Fibroblast of skin of right biceps (primary cell): Measurements from ENCODE around the gene SPRR2F.
"Not testable (repeated sequence)": the region's sequence is repeated elsewhere in the genome, so short reads cannot be mapped to it uniquely, and the experiment has no call there.

Experiments
- DNase-seq: peaks from one replicate; pipeline ENCODE4 v3.0.0-alpha.2; 2013

The SPRR2F gene, protein sequence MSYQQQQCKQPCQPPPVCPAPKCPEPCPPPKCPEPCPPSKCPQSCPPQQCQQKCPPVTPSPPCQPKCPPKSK

DNA sequence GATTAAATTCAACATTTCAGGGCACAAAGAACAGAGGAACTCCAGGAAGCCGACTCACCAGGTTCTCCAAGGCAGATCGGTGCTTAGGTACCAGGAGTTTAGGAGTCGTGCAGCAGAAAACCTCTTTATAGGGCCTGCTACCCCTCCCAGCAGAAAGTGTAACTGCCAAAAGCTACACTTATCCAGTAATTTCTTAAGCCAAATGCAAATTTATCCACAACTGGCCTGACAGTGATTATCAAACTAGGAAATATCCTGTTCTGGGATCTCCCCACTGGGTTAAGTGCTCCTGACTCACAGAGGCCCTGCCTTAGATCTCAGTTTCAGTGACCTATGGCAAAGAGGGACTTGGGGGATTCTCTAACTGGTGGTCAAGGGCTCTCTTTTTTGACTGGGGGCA lies at the start of gene SPRR2F:
TSS of gene SPRR2F (minus strand) at position 101 of the 400 bp plus-strand sequence. CDS start 783 bp downstream, outside the sequence.
- DNase-seq: no peak

DNA sequence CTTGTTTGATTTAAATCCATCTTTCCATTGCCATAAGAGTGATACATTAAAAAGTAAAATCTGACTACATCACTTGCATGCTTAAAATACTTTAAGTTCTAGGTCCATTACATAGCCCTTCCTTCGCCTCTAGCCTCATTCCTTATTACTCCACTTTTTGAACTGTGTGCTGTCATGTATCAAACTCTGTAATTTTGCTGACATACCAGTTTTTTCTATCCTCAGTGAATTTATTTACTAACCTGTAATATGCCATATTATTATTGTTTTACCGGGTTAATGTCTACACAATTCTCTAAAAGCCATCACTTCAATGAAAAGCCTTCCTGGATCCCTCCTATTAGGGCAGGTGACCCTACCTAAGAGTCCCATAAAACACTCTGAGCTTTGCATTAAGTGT lies 42.2 kb upstream of the SPRR2F start:
- DNase-seq: no peak

DNA sequence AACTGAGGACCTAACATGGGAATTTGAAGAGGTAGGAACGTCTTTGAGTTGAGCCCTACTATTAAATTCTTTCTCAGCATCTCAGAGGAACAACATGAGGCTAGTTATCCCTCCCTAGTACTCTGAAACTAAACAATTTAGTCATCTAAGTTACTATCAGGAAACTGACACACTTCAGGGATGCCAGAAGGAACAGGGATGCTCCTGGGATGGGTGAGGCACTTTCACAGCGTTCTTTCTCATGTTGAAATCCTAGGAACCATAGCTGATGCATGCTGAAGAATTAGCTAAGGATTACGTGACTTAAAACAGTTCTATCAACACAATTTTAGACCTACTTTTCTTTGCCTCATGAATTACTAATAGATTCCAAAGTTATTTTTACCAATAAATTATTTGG lies 39.2 kb upstream of the SPRR2F start:
- DNase-seq: no peak

DNA sequence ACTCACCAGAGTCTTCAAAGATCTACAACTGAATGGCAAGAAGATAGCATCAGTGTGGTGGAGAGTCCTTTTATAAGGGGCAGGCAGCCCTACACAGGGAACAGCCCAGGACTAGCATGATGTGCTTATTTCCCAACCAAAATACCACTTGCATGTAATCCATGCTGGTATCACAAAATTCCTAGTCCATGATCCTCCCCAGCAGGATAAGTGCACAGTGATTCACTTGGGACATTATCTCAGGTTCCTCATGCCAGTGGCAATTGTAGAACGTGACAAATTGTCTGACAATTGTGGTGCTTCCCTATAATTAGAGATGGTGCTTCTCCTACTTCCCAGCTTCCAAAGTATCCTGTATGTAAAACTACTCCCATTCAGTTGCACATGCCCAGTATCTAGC lies 37.5 kb upstream of the SPRR2F start, which contains the start of gene SPRR2G:
TSS of gene SPRR2G (minus strand) at position 45 of the 400 bp plus-strand sequence. CDS start 780 bp downstream, outside the sequence.
- no peak for DNase-seq

DNA sequence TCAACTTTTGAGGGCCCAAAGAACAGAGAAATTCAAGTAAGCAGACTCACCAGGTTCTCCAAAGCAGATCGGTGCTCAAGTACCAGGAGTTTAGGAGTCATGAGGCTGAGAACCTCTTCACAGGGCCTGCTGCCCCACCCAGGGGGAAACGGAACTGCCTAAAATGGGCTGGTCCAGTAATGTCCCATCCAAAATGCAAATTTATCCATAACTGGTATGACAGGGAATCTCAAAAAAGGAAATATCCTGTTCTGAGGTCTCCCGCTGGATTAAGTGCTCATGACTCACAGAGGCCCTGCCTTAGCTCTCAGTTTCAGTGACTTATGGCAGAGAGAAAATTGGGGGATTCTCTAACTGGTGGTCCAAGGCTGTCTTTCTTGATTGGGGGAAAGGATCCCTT lies 28.1 kb upstream of the SPRR2F start:
- DNase-seq: no peak

DNA sequence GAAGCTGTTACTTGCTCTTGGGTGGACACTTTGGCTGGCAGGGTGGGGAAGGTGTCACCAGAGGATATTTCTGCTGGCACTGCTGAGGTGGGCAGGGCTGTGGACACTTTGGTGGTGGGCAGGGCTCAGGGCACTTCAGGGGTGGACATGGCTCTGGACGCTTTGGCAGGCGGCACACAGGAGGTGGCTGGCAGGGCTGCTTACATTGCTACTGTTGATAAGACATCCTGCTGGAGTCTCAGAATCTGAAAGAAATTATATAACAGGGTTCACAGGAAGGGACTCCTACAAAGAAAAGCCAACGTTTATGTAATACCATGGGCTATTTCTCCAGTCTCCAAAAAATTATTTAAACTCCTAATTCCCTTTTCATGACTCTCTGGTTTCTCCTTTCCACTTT lies 27.2 kb upstream of the SPRR2F start:
- DNase-seq: no peak

DNA sequence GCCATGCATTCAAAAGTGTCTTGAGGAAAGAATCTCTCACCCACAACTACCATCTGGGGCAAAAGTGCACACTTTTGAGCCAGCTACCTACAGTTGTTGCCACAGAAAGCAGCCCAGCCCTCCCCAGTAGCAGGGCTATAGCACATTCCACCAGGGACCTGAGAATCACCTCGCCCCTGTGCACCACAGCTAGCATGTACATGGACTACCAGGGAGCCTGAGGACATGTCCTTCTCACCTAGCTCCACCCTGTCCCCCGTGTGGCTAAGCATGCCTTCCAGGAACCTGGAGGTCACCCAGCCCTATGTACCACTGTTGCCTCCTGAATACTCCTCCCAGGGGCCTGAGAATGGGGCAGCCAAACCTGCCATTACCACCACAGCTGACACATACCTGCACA lies 20.4 kb upstream of the SPRR2F start:
- DNase-seq: no peak

DNA sequence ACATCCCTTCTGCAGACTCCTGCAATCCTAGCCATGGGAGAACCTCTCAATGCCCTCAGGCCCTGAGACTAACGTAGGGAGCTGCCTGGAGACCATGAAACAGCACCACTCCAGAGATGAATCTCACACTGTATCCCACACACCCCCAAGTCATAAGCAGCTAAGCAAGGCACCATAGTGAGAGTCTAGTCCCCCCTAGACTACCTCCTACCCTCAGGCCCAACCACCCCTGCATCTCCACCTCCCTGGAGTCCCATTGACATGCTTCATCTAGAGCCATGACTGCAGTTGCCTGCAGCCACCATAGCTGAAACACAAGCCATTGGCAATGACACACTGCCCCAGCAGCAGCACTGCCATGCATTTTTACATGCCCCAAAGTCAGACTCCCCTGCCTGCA lies 20.0 kb upstream of the SPRR2F start:
- no peak for DNase-seq

DNA sequence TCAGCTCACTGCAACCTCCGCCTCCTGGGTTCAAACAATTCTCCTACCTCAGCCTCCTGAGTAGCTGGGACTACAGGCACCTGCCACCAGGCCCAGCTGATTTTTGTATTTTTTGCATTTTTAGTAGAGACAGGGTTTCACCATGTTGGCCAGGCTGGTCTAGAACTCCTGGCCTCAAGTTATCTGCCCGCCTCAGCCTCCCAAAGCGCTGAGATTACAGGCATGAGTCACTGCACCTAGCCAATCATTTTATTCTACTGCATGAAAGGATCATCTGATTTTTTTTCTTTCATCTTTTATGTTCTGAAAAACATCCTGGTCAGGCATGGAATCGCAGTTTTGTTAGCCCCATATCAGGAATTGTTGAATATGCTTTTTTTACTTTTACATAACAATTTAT lies 15.4 kb upstream of the SPRR2F start:
- not testable (repeated sequence) for DNase-seq

DNA sequence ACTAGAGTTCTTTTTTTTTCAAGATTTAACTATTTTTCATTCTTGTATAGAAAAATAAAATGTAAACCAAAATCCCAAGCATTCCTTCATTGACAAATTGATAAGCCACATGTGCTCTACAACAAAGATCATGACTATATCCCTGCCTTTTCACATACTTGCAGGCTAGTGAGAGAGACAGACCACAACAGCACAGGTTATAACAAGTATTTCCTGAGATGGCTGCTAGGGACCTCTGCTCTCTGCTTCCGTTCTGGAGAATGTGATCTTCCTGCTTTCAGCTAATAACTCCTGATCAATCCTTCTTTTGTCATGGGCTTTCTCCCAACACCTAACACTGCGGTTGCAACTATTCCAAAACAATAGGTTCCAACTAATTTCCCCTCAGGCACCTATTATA lies 14.0 kb upstream of the SPRR2F start:
- DNase-seq: no peak

DNA sequence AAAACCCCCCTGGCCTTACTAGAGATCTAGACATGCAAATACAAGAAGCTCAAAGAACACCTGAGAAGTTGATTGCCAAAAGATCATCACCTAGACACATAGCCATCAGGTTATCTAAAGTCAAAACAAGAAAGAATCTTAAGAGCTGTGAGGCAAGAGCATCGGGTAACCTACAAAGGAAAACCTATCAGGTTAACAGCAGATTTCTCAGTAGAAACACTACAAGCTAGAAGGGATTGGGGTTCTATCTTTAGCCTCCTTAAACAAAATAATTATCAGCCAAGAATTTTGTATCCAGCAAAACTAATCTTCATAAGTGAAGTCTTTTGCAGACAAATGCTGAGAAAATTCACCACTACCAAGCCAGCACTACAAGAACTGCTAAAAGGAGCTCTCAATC lies 12.2 kb upstream of the SPRR2F start:
- no peak for DNase-seq

DNA sequence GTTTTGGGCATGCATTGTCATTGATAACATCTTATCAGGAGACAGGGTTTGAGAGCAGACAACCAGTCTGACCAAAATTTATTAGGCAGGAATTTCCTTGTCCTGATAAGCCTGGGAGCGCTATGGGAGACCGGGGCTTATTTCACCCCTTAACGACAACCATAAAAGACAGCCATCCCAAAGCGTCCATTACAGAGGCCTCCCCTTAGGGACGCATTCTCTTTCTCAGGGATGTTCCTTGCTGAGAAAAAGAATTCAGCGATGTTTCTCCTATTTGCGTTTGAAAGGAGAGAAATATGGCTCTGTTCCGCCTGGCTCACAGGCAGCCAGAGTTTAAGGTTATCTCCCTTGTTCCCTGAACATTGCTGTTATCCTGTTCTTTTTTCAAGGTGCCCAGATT lies 10.5 kb upstream of the SPRR2F start:
- not testable (repeated sequence) for DNase-seq

DNA sequence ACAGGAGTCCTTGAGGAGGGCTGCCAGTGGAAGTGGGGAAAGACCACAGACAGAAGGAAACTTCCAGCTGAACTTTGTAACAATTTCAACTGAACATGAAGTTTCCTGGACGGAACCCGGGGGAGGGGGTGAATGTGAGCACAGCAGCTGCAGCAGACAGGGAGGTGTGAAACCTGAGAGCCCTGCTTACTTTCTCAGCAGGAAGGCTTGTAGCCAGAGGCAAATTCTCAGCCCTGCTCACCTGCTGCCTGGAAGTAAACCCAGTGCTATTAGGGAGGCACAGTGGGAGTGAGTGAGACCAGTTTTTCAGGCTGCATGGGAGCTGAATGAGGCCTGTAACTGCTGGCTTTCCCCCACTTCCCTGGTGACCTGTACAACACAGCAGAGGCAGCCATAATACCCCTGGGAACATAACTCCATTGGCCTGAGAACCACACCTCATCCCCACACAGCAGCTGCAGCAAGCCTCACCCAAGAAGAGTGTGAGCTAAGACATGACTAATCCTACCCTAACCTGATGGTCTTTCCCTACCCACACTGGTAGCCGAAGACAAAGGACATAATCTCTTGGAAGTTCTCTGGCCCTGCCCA lies 9.6 kb upstream of the SPRR2F start:
- DNase-seq: no peak

DNA sequence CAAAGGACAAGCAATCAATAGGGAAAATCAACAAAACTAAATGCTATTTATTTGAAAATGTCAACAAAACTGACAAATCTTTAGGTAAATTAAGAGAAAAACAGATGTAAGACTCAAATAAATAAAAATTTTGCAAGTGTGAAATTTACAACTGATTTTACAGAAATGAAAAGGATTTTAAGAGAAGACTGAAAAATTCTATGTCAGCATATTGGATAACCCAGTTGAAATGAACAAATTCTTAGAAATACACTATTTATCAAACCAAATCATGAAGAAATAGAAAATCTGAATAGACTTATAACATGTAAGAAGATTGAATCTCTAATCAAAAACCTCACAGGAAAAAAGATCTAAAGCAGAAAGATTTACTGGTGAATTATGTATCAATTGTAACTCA lies 7.6 kb upstream of the SPRR2F start:
- no peak for DNase-seq

DNA sequence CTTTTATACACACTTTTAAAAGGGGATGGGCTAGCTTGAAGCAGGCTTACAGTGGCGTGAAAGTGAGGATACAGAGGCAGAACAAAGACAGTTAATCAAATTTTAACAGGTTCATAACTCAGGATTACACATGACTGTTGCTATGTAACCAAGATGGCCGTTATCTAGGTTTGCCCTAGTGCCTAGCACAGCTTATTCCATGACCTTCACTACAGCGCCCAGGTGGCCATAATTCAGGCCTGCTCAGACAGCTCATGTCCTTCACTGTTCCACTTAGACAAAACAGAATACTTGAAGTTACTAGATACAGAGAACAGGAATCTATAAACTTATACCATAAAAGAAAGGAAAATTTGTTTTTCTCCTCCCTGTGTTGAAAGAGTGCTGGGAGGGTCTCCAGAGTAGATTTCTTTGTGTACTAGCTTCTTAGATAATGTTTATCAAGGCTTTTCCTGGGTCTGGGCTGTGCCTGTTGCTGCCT lies 6.2 kb upstream of the SPRR2F start:
- no peak for DNase-seq

DNA sequence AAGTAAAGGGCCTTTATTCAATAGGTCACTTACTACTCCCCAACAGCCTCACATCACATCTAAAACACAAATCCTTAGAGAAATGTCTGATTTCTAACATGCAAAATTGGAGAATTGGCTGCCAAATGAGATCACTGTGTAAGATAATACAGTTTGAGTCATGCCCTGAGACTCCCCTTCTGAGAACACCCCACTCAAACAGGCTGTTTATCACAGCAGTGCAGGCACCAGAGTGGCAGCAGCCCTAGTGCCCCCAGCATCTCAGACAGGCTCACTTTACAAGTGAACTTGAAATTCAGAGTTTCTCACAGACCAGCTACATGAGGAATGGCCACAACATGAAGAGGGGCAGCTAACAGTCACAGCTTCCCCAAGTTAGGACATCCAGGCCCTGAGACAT lies 1.9 kb upstream of the SPRR2F start:
- DNase-seq: not testable (repeated sequence)

DNA sequence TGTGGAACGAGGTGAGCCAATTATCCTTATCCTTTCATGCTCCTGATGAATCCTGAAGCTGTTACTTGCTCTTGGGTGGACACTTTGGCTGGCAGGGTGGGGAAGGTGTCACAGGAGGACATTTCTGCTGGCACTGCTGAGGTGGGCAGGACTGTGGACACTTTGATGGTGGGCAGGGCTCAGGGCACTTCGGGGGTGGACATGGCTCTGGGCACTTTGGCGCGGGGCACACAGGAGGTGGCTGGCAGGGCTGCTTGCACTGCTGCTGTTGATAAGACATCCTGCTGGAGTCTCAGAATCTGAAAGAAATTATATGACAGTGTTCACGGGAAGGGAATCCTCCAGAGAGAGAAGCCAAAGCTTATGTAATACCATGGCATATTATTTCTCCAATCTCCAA lies 862 bp downstream of the SPRR2F start:
- not testable (repeated sequence) for DNase-seq

DNA sequence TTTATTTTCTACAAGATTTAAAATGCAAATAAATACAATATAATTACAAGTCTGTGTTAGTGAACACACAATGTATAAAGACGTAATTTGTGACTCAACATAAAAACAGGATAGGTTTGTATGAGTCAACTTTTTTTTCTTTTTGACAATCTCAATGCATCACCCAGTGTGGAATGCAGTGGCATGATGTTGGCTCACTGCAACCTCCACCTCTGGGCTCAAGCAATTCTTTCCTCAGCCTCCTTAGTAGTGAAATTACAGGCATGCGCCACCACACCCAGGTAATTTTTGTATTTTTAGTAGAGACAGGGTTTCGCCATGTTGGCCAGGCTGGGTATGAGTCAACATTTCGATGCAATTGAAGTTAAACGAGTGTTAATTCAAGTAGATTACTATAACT lies 13.1 kb downstream of the SPRR2F start:
- DNase-seq: peak; percentile 37

DNA sequence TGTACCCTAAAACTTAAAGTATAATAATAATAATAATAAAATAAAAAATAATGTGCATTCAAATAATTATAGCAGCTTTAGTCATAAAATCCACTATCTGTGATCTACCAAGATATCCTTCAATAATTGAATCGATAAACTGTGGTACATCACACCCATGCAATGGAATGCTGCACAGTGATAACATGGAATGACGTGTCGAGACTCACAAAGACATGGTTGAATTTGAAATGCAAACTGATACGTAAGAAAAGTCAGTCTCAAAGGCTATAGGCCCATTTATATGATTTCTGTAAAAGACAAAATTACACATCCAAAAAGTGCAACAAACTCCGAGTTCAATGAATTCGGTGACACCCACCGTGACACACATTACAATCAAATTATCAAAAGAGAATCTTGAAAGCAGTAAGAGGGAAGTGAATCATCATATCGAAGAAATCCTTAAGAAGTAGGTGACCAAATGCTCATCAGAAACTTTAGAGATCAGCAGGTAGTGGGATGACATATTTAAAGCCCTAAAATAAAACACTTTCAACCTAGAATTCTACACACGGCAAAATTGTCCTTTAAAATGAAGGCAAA lies 13.8 kb downstream of the SPRR2F start:
- no peak for DNase-seq

DNA sequence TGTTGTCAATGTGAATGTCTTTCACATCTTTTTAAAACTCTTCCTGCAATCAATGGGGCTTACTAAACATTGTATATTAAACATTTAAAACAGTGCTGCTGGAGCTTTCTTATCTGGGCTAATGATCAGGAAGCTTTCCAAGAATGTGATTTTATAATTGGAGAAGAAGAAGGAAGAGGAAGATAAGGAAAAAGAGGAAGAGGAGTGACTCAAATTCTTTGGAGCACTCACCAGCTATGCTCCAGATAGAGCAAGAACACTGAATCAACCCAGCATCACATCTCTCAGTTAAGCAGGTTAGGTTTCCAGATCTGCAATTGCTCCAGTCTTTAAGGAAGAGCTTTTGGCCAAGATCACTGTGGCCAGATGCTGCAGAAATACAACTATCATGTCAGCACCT lies 17.6 kb downstream of the SPRR2F start:
- no peak for DNase-seq

DNA sequence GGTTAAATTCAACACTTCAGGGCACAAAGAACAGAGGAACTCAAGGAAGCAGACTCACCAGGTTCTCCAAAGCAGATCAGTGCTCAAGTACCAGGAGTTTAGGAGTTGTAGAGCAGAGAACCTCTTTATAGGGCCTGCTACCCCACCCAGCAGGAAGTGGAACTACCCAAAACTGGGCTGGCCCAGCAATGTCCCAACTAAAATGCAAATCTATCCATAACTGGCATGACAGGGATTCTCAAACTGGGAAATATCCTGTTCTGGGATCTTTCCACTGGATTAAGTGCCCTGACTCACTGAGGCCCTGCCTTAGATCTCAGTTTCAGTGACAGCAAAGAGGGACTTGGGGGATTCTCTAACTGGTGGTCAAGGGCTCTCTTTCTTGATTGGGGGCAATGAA lies 18.9 kb downstream of the SPRR2F start, which contains the start of gene SPRR2E:
TSS of gene SPRR2E (minus strand) at position 101 of the 400 bp plus-strand sequence. CDS start 775 bp downstream, outside the sequence.
- DNase-seq: no peak

DNA sequence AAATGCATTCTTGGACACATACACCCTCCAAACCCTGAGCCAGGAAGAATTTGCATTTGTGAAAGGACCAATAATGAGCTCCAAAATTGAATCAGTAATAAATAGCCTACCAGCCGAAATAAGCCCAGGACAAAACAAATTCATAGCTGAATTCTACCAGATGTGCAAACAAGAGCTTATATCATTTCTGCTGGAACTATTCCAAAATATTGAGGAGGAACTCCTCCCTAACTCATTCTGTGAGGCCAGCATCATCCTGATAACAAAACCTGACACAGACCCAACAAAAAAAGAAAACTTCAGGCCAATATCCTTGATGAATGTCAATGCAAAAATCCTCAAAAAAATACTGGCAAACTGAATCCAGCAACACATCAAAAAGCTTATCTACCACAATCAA lies 25.7 kb downstream of the SPRR2F start:
- DNase-seq: no peak

DNA sequence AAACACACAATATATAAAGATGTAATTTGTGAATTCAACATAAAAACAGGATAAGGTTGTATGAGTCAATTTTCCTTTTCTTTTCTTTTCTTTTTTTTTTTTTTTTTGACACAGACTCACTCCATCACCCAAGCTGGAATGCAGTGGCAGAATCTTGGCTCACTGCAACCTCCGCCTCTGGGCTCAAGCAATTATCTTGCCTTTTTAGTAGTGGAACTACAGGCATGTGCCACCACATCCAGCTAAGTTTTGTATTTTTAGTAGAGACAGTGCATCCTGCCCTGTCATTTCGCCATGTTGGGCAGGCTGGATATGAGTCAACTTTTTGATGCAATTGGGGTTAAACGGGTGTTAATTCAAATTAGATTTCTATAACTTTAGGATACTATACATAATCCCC lies 31.6 kb downstream of the SPRR2F start:
- DNase-seq: no peak
